ENCODE results near the gene CRB3. TPM values are rescaled to one million over a fixed set of nuclear protein-coding genes. Genes with fewer than 3 reads are reported as not detected.

Gene CRB3
- total and polyA plus RNA-seq, 2 of the 8 experiments (the other 6 are each of a cell fraction or from before 2014, with no cell fraction given), result 21.1 to 24.6 TPM

DNA sequence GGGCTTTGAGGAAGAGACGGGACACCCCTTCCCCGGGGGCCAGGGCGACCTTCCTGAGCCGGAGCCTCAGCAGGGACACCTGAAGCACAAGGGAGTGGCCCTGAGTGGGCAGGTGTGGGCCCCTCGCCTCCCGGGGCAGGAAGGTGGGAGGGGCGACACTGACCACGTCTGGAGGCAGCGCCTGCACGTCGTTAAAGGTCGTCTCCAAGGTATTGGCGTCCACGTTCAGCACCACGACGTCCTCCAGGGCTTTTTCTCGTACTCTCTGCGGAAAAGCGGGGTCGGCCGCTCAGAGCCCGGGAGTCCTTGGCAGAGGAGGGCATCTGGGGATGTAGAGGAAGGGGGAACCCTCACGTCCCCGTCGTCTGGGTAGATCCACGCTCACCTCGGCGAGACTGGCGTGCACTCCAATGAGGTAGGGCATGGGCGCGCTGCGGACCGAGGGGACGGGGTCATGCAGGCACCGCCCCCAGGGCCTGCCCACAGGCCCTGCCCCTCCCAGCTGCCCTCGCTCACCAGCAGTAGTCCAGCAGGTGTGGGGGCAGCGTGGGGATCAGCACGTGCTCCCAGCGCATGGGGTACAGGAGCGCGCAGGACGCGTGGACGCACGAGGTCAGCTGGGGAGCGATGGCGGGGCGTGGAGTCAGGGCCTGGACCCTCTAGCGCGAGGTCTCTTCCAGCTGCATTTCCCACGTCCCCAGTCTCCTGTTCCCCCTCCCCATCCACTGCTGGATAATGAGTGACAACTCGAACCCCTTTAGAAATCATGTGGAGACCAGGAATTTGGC is 11.4 kb downstream of the CRB3 start (continued):
- TF ChIP-seq, protein P1, sequence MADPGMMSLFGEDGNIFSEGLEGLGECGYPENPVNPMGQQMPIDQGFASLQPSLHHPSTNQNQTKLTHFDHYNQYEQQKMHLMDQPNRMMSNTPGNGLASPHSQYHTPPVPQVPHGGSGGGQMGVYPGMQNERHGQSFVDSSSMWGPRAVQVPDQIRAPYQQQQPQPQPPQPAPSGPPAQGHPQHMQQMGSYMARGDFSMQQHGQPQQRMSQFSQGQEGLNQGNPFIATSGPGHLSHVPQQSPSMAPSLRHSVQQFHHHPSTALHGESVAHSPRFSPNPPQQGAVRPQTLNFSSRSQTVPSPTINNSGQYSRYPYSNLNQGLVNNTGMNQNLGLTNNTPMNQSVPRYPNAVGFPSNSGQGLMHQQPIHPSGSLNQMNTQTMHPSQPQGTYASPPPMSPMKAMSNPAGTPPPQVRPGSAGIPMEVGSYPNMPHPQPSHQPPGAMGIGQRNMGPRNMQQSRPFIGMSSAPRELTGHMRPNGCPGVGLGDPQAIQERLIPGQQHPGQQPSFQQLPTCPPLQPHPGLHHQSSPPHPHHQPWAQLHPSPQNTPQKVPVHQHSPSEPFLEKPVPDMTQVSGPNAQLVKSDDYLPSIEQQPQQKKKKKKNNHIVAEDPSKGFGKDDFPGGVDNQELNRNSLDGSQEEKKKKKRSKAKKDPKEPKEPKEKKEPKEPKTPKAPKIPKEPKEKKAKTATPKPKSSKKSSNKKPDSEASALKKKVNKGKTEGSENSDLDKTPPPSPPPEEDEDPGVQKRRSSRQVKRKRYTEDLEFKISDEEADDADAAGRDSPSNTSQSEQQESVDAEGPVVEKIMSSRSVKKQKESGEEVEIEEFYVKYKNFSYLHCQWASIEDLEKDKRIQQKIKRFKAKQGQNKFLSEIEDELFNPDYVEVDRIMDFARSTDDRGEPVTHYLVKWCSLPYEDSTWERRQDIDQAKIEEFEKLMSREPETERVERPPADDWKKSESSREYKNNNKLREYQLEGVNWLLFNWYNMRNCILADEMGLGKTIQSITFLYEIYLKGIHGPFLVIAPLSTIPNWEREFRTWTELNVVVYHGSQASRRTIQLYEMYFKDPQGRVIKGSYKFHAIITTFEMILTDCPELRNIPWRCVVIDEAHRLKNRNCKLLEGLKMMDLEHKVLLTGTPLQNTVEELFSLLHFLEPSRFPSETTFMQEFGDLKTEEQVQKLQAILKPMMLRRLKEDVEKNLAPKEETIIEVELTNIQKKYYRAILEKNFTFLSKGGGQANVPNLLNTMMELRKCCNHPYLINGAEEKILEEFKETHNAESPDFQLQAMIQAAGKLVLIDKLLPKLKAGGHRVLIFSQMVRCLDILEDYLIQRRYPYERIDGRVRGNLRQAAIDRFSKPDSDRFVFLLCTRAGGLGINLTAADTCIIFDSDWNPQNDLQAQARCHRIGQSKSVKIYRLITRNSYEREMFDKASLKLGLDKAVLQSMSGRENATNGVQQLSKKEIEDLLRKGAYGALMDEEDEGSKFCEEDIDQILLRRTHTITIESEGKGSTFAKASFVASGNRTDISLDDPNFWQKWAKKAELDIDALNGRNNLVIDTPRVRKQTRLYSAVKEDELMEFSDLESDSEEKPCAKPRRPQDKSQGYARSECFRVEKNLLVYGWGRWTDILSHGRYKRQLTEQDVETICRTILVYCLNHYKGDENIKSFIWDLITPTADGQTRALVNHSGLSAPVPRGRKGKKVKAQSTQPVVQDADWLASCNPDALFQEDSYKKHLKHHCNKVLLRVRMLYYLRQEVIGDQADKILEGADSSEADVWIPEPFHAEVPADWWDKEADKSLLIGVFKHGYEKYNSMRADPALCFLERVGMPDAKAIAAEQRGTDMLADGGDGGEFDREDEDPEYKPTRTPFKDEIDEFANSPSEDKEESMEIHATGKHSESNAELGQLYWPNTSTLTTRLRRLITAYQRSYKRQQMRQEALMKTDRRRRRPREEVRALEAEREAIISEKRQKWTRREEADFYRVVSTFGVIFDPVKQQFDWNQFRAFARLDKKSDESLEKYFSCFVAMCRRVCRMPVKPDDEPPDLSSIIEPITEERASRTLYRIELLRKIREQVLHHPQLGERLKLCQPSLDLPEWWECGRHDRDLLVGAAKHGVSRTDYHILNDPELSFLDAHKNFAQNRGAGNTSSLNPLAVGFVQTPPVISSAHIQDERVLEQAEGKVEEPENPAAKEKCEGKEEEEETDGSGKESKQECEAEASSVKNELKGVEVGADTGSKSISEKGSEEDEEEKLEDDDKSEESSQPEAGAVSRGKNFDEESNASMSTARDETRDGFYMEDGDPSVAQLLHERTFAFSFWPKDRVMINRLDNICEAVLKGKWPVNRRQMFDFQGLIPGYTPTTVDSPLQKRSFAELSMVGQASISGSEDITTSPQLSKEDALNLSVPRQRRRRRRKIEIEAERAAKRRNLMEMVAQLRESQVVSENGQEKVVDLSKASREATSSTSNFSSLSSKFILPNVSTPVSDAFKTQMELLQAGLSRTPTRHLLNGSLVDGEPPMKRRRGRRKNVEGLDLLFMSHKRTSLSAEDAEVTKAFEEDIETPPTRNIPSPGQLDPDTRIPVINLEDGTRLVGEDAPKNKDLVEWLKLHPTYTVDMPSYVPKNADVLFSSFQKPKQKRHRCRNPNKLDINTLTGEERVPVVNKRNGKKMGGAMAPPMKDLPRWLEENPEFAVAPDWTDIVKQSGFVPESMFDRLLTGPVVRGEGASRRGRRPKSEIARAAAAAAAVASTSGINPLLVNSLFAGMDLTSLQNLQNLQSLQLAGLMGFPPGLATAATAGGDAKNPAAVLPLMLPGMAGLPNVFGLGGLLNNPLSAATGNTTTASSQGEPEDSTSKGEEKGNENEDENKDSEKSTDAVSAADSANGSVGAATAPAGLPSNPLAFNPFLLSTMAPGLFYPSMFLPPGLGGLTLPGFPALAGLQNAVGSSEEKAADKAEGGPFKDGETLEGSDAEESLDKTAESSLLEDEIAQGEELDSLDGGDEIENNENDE (IDR thresholded peaks at IDR 0.05; ENCODE audit: insufficient replicate concordance, low read length), result no peak
- TF ChIP-seq KDM5A (IDR thresholded peaks at IDR 0.05; ENCODE audit: low read length) (no peak), SIN3A (conservative IDR thresholded peaks at IDR 0.05 in 1 of 2, IDR thresholded peaks at IDR 0.05 in 1 of 2; ENCODE audit: low read depth in 1 of 2, low read length in 2 of 2) (peak; percentile 34 to 55; a peak in 1 of 4 replicates), POLR2A (IDR thresholded peaks at IDR 0.05; ENCODE audit: control extremely low read depth in 1 of 2, low read depth in 2 of 2, low read length in 2 of 2) (peak in 1 of 2 experiments; percentile 18; a peak in 1 of 3 replicates), KDM1A (IDR thresholded peaks at IDR 0.05; ENCODE audit: borderline replicate concordance, low read length) (no peak), CHD2 (IDR thresholded peaks at IDR 0.05; ENCODE audit: low read length) (no peak)
- TF ChIP-seq, protein P2, sequence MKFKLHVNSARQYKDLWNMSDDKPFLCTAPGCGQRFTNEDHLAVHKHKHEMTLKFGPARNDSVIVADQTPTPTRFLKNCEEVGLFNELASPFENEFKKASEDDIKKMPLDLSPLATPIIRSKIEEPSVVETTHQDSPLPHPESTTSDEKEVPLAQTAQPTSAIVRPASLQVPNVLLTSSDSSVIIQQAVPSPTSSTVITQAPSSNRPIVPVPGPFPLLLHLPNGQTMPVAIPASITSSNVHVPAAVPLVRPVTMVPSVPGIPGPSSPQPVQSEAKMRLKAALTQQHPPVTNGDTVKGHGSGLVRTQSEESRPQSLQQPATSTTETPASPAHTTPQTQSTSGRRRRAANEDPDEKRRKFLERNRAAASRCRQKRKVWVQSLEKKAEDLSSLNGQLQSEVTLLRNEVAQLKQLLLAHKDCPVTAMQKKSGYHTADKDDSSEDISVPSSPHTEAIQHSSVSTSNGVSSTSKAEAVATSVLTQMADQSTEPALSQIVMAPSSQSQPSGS (IDR thresholded peaks at IDR 0.05; ENCODE audit: low read length), result no peak

All from H1 (cell line).